ELR (cell line): ENCODE measurements around the gene LDB2.
"Not testable (repeated sequence)": the region's sequence is repeated elsewhere in the genome, so short reads cannot be mapped to it uniquely, and the experiment has no call there.

Source experiments
- DNase-seq: peaks from one replicate; pipeline ENCODE4 v3.0.0-alpha.2; 2015; ENCODE audit warnings: low read depth

LDB2 gene

GRCh38 chr4:16596267-16596666 lies 302.2 kb downstream of the LDB2 start:
- DNase-seq, result no peak

GRCh38 chr4:16594128-16594527 lies 304.3 kb downstream of the LDB2 start:
- DNase-seq, result no peak

GRCh38 chr4:16593386-16593785 lies 305.1 kb downstream of the LDB2 start:
- DNase-seq, result no peak

GRCh38 chr4:16591272-16591826 lies 307.1 kb downstream of the LDB2 start:
- no peak for DNase-seq

GRCh38 chr4:16590797-16591196 lies 307.6 kb downstream of the LDB2 start:
- no peak for DNase-seq

- no peak for DNase-seq
Measured at GRCh38 chr4:16588651-16589050, 309.8 kb downstream of the LDB2 start.

- no peak for DNase-seq
Measured at GRCh38 chr4:16588149-16588548, 310.3 kb downstream of the LDB2 start.

GRCh38 chr4:16585053-16585452 lies 313.4 kb downstream of the LDB2 start:
- no peak for DNase-seq

GRCh38 chr4:16583764-16584163 lies 314.7 kb downstream of the LDB2 start:
- DNase-seq, result no peak

- DNase-seq, result no peak
Measured at GRCh38 chr4:16582526-16582925, 315.9 kb downstream of the LDB2 start.

GRCh38 chr4:16582036-16582435 lies 316.4 kb downstream of the LDB2 start:
- DNase-seq, result no peak

- no peak for DNase-seq
Measured at GRCh38 chr4:16581117-16581516, 317.3 kb downstream of the LDB2 start.

- DNase-seq, result no peak
Measured at GRCh38 chr4:16580514-16580913, 317.9 kb downstream of the LDB2 start.

GRCh38 chr4:16579866-16580265 lies 318.6 kb downstream of the LDB2 start:
- peak; percentile 40 for DNase-seq

GRCh38 chr4:16577177-16577576 lies 321.3 kb downstream of the LDB2 start:
- DNase-seq, result no peak

GRCh38 chr4:16574981-16575380 lies 323.5 kb downstream of the LDB2 start:
- DNase-seq, result no peak

- DNase-seq, result peak; percentile 23
Measured at GRCh38 chr4:16573739-16574138, 324.7 kb downstream of the LDB2 start.

GRCh38 chr4:16573206-16573605 lies 325.2 kb downstream of the LDB2 start:
- DNase-seq, result peak; percentile 29

- no peak for DNase-seq
Measured at GRCh38 chr4:16572631-16573030, 325.8 kb downstream of the LDB2 start.

GRCh38 chr4:16572161-16572560 lies 326.3 kb downstream of the LDB2 start:
- DNase-seq, result no peak

GRCh38 chr4:16569790-16570189 lies 328.7 kb downstream of the LDB2 start:
- no peak for DNase-seq

GRCh38 chr4:16557316-16557715 lies 341.1 kb downstream of the LDB2 start:
- not testable (repeated sequence) for DNase-seq

- DNase-seq, result no peak
Measured at GRCh38 chr4:16555156-16555555, 343.3 kb downstream of the LDB2 start.

- DNase-seq, result no peak
Measured at GRCh38 chr4:16550531-16550930, 347.9 kb downstream of the LDB2 start.

GRCh38 chr4:16545656-16546055 lies 352.8 kb downstream of the LDB2 start:
- DNase-seq, result no peak
